Lower leg skin (tissue), 3 donors: Measurements from ENCODE around the gene SLC4A2.

Experiments used
- POLR2A ChIP-seq, 2 donors: fragments of 450-650 bp; IDR thresholded peaks; one replicate each; pipeline ENCODE4 v1.6.1; 2016 to 2017; ENCODE audit warnings: antibody characterized with exemption in 2 of 2, mild to moderate bottlenecking in 1 of 2, moderate library complexity in 1 of 2
- TF ChIP-seq, protein P1 (sequence below), 3 donors: fragments of 450-650 bp; IDR thresholded peaks; one replicate each; pipeline ENCODE4 v1.5.1; 2016; ENCODE audit warnings: antibody characterized with exemption in 3 of 3, mild to moderate bottlenecking in 3 of 3, moderate library complexity in 2 of 3

DNA sequence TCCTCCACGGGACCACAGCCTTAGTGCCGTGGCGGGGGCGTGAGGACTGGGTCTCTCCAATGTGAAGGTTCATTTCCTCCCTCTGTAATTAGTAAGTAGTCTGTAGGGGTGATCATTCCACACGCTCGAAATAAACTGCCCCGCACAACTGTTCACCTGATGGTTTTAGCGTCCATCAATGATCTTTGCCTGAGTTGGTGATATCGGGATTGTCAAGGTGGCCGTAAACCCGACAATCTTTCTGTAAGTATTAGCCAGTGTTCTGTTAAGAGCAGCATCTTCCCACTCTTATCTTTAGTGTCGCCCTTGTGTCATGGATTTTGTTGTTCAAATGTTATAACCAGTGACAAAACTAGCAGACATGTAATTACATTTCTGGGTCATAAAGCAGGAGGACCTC is 44.6 kb downstream of the SLC4A2 start:
- TF ChIP-seq, protein P1, sequence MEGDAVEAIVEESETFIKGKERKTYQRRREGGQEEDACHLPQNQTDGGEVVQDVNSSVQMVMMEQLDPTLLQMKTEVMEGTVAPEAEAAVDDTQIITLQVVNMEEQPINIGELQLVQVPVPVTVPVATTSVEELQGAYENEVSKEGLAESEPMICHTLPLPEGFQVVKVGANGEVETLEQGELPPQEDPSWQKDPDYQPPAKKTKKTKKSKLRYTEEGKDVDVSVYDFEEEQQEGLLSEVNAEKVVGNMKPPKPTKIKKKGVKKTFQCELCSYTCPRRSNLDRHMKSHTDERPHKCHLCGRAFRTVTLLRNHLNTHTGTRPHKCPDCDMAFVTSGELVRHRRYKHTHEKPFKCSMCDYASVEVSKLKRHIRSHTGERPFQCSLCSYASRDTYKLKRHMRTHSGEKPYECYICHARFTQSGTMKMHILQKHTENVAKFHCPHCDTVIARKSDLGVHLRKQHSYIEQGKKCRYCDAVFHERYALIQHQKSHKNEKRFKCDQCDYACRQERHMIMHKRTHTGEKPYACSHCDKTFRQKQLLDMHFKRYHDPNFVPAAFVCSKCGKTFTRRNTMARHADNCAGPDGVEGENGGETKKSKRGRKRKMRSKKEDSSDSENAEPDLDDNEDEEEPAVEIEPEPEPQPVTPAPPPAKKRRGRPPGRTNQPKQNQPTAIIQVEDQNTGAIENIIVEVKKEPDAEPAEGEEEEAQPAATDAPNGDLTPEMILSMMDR (IDR thresholded peaks at IDR 0.05), result no peak
- no peak for TF ChIP-seq POLR2A (IDR thresholded peaks at IDR 0.05)
